Lower lobe of right lung (tissue), 2 donors: Measurements from ENCODE around the gene GNG2. TPM values are rescaled to one million over a fixed set of nuclear protein-coding genes. Genes with fewer than 3 reads are reported as not detected.

ENCODE experiments used
- ATAC-seq, 2 donors: fragments of 200-7000 bp; cut with Tn5 transposase; one replicate each; pipeline ENCODE4 v1.9.1; 2020 to 2022; ENCODE audit warnings: mild to moderate bottlenecking in 2 of 2, moderate library complexity in 2 of 2
- DNase-seq: peaks from one replicate; pipeline ENCODE4 v3.0.0-alpha.2; 2020
- H3K27ac ChIP-seq: fragments of 200-600 bp; one replicate; pipeline ENCODE4 v1.8.0; 2022
- H3K27me3 ChIP-seq: fragments of 200-600 bp; one replicate; pipeline ENCODE4 v1.8.0; 2022; ENCODE audit warnings: low read depth
- H3K36me3 ChIP-seq: fragments of 200-600 bp; one replicate; pipeline ENCODE4 v1.8.0; 2022; ENCODE audit warnings: mild to moderate bottlenecking
- H3K4me1 ChIP-seq: fragments of 200-600 bp; one replicate; pipeline ENCODE4 v1.8.0; 2022
- H3K4me3 ChIP-seq: fragments of 200-600 bp; one replicate; pipeline ENCODE4 v1.8.0; 2022; ENCODE audit warnings: mild to moderate bottlenecking
- H3K9me3 ChIP-seq: fragments of 200-600 bp; one replicate; pipeline ENCODE4 v1.8.0; 2022
- intact Hi-C: fragments of 100-400 bp; cut with DNase I; formaldehyde crosslinking; loops from one replicate; pipeline ENCODE4 v1.11.0; 2022
- total RNA-seq: library from RNA; stranded (reverse); fragmentation: NEBNext Ultra II Directional; extraction: Animal tissue kit (Norgen Biotek cat#: 25700); gene quantifications from one replicate; pipeline ENCODE4 v1.2.1, GENCODE V29; 2021
- TF ChIP-seq, protein P1 (sequence below): fragments of 200-600 bp; IDR thresholded peaks from one replicate; pipeline ENCODE4 v1.8.0; 2022; ENCODE audit warnings: antibody characterized with exemption, mild to moderate bottlenecking
- donor health status: DM: no; HTN: yes; CAD: no; lungs with severe emphysema.

GNG2 gene
- total RNA-seq, 1 donor from 2014 or later: 23.8 TPM

DNA sequence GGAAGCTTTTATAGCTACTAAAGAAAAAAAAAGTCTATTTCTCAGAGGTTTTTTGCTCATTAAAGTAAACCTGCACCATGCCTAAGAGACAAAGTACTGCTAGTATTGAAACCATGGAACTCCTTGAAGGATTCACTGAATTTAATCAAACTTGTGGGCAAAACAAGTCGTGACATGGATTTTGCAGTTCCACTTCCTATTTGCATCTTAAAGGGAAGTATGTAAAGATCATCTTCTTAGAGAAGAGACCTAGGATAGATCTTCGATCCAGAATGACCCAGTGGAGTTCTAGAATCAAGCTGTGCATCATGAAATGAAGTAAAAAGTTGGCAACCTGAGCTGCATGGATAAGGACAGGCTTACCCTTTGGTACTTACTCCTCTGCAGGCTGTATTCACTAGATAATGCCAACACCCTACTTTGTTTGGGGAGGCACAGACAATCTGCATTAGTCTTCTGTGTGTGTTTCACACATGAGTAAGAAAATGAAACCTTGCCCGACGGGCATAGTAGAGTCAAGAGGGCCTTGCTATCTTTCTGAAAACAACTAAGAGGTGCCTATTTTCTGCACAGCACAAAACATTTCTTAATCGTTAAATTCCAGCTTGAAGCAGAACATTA is 1.9 kb downstream of the GNG2 start:
- TF ChIP-seq, protein P1, sequence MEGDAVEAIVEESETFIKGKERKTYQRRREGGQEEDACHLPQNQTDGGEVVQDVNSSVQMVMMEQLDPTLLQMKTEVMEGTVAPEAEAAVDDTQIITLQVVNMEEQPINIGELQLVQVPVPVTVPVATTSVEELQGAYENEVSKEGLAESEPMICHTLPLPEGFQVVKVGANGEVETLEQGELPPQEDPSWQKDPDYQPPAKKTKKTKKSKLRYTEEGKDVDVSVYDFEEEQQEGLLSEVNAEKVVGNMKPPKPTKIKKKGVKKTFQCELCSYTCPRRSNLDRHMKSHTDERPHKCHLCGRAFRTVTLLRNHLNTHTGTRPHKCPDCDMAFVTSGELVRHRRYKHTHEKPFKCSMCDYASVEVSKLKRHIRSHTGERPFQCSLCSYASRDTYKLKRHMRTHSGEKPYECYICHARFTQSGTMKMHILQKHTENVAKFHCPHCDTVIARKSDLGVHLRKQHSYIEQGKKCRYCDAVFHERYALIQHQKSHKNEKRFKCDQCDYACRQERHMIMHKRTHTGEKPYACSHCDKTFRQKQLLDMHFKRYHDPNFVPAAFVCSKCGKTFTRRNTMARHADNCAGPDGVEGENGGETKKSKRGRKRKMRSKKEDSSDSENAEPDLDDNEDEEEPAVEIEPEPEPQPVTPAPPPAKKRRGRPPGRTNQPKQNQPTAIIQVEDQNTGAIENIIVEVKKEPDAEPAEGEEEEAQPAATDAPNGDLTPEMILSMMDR: no peak
- intact Hi-C loops: no loop called here
- no peak for ATAC-seq
- Histone ChIP-seq H3K4me3 (peak overlapping the region; percentile 56), H3K27me3 (no peaks in the 10 kb centered on the region), H3K27ac (no peak overlapping the region), H3K4me1 (peaks cover 11% of the 10 kb centered on the region), H3K36me3 (no peaks in the 10 kb centered on the region), H3K9me3 (no peaks in the 10 kb centered on the region)
- DNase-seq: no peak

DNA sequence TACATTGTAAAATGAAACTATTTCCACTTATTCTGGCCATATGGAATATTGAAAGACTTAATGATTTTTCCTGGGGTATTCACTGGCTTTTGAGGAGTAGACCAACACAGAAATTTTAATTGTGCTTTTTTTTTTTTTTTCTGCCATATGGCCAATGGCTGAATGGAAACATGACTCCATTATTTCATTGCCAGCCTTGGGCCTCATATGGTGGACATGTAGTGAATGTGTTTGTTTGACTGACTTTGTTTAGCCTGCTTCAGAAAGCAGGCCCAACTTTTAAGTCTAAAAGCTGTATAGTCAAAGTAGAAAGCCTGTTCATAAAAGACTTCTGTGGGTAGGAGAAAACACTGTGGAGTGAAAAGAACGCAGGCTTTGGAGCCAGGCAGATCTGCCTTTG is 2.4 kb downstream of the GNG2 start:
- Histone ChIP-seq H3K4me1 (peaks cover 11% of the 10 kb centered on the region), H3K9me3 (no peaks in the 10 kb centered on the region), H3K27me3 (no peaks in the 10 kb centered on the region), H3K36me3 (no peaks in the 10 kb centered on the region), H3K4me3 (peak overlapping the region; percentile 56), H3K27ac (no peak overlapping the region)
- ATAC-seq (no peak), DNase-seq (no peak)
- TF ChIP-seq, protein P1: no peak
- intact Hi-C loops: no loop called here

DNA sequence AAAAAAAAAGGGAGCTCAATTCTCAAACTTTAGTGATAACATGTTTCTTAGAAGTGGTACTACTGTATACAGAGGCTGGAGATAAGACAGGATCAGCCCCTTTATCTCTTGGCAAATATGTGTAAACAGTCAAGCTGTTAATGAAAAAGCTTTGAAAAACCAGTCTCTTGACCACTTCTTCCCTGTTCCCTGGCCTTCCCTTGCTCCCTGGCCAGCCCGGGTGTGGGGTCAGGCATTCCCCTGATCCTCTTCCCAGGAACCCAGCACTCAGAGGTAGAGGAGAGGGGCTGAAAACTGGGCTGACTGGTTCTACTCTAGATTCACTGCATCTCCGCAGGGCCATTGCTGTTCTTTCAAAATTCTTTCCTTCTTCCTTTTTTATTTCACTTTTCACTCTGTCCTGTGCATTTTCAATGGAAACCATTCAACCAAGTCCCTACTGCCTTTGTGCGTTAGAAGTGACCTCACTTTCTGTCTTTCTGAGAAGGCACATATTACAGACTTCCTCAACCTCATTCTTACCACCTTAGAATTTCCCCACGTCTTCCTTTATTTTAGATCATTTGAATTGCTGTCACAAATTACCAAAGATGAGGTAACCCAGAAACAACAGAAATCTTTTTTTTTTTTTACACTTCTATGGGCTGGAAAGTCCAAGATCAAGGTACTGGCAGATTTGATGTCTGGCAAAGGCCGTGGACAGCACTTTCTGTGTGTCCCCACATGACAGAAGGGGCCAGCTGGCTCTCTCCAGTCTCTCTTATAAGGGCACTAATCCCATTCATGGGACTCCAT is 5.7 kb downstream of the GNG2 start:
- Histone ChIP-seq H3K27ac (no peak overlapping the region), H3K36me3 (no peaks in the 10 kb centered on the region), H3K9me3 (no peaks in the 10 kb centered on the region), H3K27me3 (no peaks in the 10 kb centered on the region), H3K4me3 (no peak overlapping the region), H3K4me1 (no peaks in the 10 kb centered on the region)
- ATAC-seq (no peak), DNase-seq (no peak)
- intact Hi-C loops: no loop called here
- TF ChIP-seq, protein P1: no peak

DNA sequence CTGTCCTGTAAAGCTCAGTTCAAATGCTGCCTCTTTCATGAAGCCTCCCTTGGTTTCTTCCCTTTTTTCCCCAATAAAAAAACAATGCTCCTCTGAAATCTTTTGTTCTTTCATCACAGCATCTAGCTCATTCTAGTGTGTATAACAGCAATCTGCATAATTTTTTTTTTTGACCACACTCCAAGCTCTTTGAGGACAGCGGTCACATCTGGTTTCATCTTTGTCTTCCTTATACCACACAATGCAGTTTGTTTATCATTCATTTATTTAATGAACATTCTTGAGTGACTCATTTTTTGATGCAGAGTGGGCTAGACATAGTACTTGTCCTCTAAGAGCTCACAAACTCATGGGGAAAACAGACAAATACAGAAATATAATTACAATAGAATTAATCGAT is 7.3 kb downstream of the GNG2 start:
- Histone ChIP-seq H3K27me3 (no peaks in the 10 kb centered on the region), H3K36me3 (no peaks in the 10 kb centered on the region), H3K27ac (no peak overlapping the region), H3K9me3 (no peaks in the 10 kb centered on the region), H3K4me1 (peaks cover 5% of the 10 kb centered on the region), H3K4me3 (no peak overlapping the region)
- ATAC-seq (no peak), DNase-seq (no peak)
- intact Hi-C loops: no loop called here
- TF ChIP-seq, protein P1: no peak

DNA sequence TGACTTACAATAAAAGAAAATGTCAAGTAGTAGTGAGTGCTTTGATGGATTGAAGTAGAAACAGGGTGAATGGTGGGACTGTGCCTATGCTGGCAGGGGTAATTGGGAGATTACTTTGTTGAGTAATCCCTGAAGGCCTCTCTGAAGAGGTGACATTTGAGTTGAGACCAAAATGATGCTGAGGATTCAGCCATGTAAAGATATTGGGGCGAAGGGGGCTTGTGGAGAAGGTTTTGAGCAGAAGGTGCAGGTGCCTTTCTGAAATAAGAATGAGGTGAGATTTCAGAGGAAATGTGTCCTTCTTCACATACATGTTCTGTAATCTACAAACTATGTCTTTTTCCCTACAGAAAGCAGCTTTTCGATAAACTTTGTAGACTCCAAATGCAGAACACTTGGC is 8.0 kb downstream of the GNG2 start:
- Histone ChIP-seq H3K27ac (no peak overlapping the region), H3K4me1 (peaks cover 6% of the 10 kb centered on the region), H3K27me3 (no peaks in the 10 kb centered on the region), H3K9me3 (no peaks in the 10 kb centered on the region), H3K4me3 (no peak overlapping the region), H3K36me3 (no peaks in the 10 kb centered on the region)
- no peak for DNase-seq
- no peak for ATAC-seq
- intact Hi-C loops: no loop called here
- TF ChIP-seq, protein P1: no peak
